Cardiac fibroblast (primary cell): ENCODE data around the gene FHOD1.

Experiments used
- DNase-seq, 2 donors: peaks; one replicate each; pipeline versions ENCODE4 v3.0.0 to v3.0.0-alpha.2; 2010; ENCODE audit warnings: low read depth in 2 of 2
- H3K4me3 ChIP-seq, 2 donors: replicated peaks in 1 of 2; 1 replicate in 1 of 2; 2 replicates in 1 of 2; pipeline ENCODE4 v1.5.1; 2011; ENCODE audit warnings: low read depth in 2 of 2, low read length in 2 of 2, mild to moderate bottlenecking in 2 of 2, moderate library complexity in 1 of 2
- CTCF ChIP-seq: IDR thresholded peaks from one replicate; pipeline ENCODE4 v1.5.1; 2011; ENCODE audit warnings: low read depth, mild to moderate bottlenecking, low read length, inconsistent platforms

FHOD1 gene

GRCh38 chr16:67247192-67248072 is at the start of gene FHOD1:
TSS of gene FHOD1 (minus strand) at chr16:67247481. CDS start at chr16:67247410, 71 bp downstream.
- DNase-seq: peak; percentile 96
- H3K4me3 ChIP-seq: peak within 1 kb of the TSS; percentile 81 to 85
- TF ChIP-seq CTCF: no peak

- no peak overlapping the region for H3K4me3 ChIP-seq
- TF ChIP-seq CTCF: no peak
- DNase-seq: peak; percentile 36 to 47
Observed at GRCh38 chr16:67296420-67296819, 49.1 kb upstream of the FHOD1 start.

- no peak for TF ChIP-seq CTCF
- no peak overlapping the region for H3K4me3 ChIP-seq
- DNase-seq: peak in 1 of 2 donors; percentile 75
Observed at GRCh38 chr16:67294938-67295361, 47.7 kb upstream of the FHOD1 start.

GRCh38 chr16:67294171-67294757 is 47.0 kb upstream of the FHOD1 start:
- DNase-seq: no peak
- H3K4me3 ChIP-seq: no peak overlapping the region
- TF ChIP-seq CTCF: no peak

- no peak overlapping the region for H3K4me3 ChIP-seq
- no peak for DNase-seq
- TF ChIP-seq CTCF: no peak
Observed at GRCh38 chr16:67291461-67291860, 44.2 kb upstream of the FHOD1 start.

- no peak overlapping the region for H3K4me3 ChIP-seq
- no peak for DNase-seq
- no peak for TF ChIP-seq CTCF
Observed at GRCh38 chr16:67287960-67288359, 40.7 kb upstream of the FHOD1 start.
